OCI-LY7 (cell line): ENCODE measurements around the gene ZIC5. TPM values are rescaled to one million over a fixed set of nuclear protein-coding genes. Genes with fewer than 3 reads are reported as not detected.

ENCODE experiments used
- BruUV-seq: library from RNA; stranded (reverse); fragments of 400-500 nt; replicated peaks from 2 replicates; lab custom pipeline; 2021; lab: Mats Ljungman, UMichigan
- CTCF ChIA-PET: fragments of 300-600 bp; sonication (Branson Sonifier 250); formaldehyde crosslinking; loops from one replicate; lab custom pipeline; 2022; ENCODE audit warnings: antibody characterized with exemption; ENCODE audit not compliant: unreplicated experiment; lab: Charles Lee
- POLR2A ChIA-PET: fragments of 300-600 bp; sonication (Branson Sonifier 250); formaldehyde crosslinking; loops from one replicate; lab custom pipeline; 2022; ENCODE audit warnings: antibody characterized with exemption; lab: Charles Lee
- DNase-seq: peaks from one replicate; pipeline ENCODE4 v3.0.0-alpha.2; 2015; ENCODE audit warnings: low spot score
- H2AFZ ChIP-seq: fragments of 200-600 bp; sonication (generic), shearing (Covaris generic); 2 replicates; pipeline ENCODE4 v1.6.1; 2014; ENCODE audit warnings: mild to moderate bottlenecking, antibody characterized with exemption, low read length, moderate library complexity
- H3K27ac ChIP-seq: fragments of 200-600 bp; sonication (generic); 2 replicates; pipeline ENCODE4 v1.5.1; 2014; ENCODE audit warnings: mixed run types, low read depth, mild to moderate bottlenecking, moderate library complexity, low read length, inconsistent platforms; ENCODE audit not compliant: poor library complexity, severe bottlenecking
- H3K36me3 ChIP-seq: fragments of 200-600 bp; sonication (generic); 2 replicates; pipeline ENCODE4 v1.6.1; 2014; ENCODE audit warnings: mild to moderate bottlenecking, antibody characterized with exemption, low read length, moderate library complexity, mixed read lengths; ENCODE audit not compliant: insufficient read depth
- H3K4me1 ChIP-seq: fragments of 200-600 bp; sonication (generic); 2 replicates; pipeline ENCODE4 v1.5.1; 2014; ENCODE audit warnings: mild to moderate bottlenecking, low read length; ENCODE audit not compliant: insufficient read depth, poor library complexity, severe bottlenecking
- H3K4me2 ChIP-seq: fragments of 200-600 bp; sonication (generic); 2 replicates; pipeline ENCODE4 v1.6.1; 2014; ENCODE audit warnings: mild to moderate bottlenecking, low read length
- H3K4me3 ChIP-seq: fragments of 200-600 bp; sonication (generic); 2 replicates; pipeline ENCODE4 v1.5.1; 2014; ENCODE audit warnings: mild to moderate bottlenecking, low read depth, low read length; ENCODE audit not compliant: poor library complexity, severe bottlenecking
- H3K79me2 ChIP-seq: fragments of 200-600 bp; sonication (generic); 2 replicates; pipeline ENCODE4 v1.6.1; 2016; ENCODE audit warnings: low read depth, mild to moderate bottlenecking, low read length, moderate library complexity, mixed read lengths; ENCODE audit not compliant: insufficient read depth
- H3K9me2 ChIP-seq: fragments of 200-600 bp; sonication (generic); 2 replicates; pipeline ENCODE4 v1.6.1; 2016; ENCODE audit warnings: mild to moderate bottlenecking, low read length, mixed read lengths; ENCODE audit not compliant: insufficient read depth
- H3K9me3 ChIP-seq: fragments of 200-600 bp; sonication (generic); 2 replicates; pipeline ENCODE4 v1.6.1; 2014; ENCODE audit warnings: mild to moderate bottlenecking, mixed run types, low read length, mixed read lengths
- H4K20me1 ChIP-seq: fragments of 200-600 bp; sonication (generic); 2 replicates; pipeline ENCODE4 v1.6.1; 2014; ENCODE audit warnings: mild to moderate bottlenecking, antibody characterized with exemption, low read length, moderate library complexity, mixed read lengths; ENCODE audit not compliant: insufficient read depth
- CTCF ChIP-seq: fragments of 200-600 bp; sonication (generic); conservative IDR thresholded peaks from 2 replicates; pipeline ENCODE4 v1.5.1; 2014; ENCODE audit warnings: mild to moderate bottlenecking, antibody characterized with exemption, low read length, moderate library complexity, mixed read lengths
- EZH2phosphoT487 ChIP-seq: fragments of 200-600 bp; sonication (generic); IDR thresholded peaks from 2 replicates; pipeline ENCODE4 v1.6.1; 2018; ENCODE audit warnings: low read depth, borderline replicate concordance, mild to moderate bottlenecking, mixed run types, antibody characterized with exemption, low read length, moderate library complexity, mixed read lengths
- intact Hi-C: fragments of 100-400 bp; cut with micrococcal nuclease; formaldehyde crosslinking; loops from one replicate; pipeline ENCODE4 v1.10.0; 2022; ENCODE audit not compliant: unreplicated experiment
- total RNA-seq, 2 experiments: library from RNA; depleted of rRNA in 1 of 2; stranded (reverse); fragments of >200 nt in 1 of 2; shearing (Covaris generic) in 1 of 2; gene quantifications; 2 replicates each; pipeline ENCODE4 v1.2.3, GENCODE V29; 2014 to 2022

The ZIC5 gene
- total RNA-seq, 2 experiments from 2014 or later: not detected

- no peaks in the 10 kb centered on the region for H3K9me2 ChIP-seq
- DNase-seq: no peak
- BruUV-seq: no TSS peak
- H3K27ac ChIP-seq: no peak overlapping the region
- H3K4me2 ChIP-seq: no peak overlapping the region
- ChIA-PET CTCF (no interaction called here), POLR2A (interaction anchor here (0.6 kb wide), 1 partner anchor 356 kb away, joined by 4 read pairs; no protein-coding TSS in a partner anchor)
- H3K9me3 ChIP-seq: no peaks in the 10 kb centered on the region
- intact Hi-C loops: no loop called here
- TF ChIP-seq EZH2phosphoT487 (no peak), CTCF (no peak)
- H3K36me3 ChIP-seq: no peaks in the 10 kb centered on the region
- no peak overlapping the region for H2AFZ ChIP-seq
- no peaks in the 10 kb centered on the region for H4K20me1 ChIP-seq
- no peaks in the 10 kb centered on the region for H3K4me1 ChIP-seq
- no peaks in the 10 kb centered on the region for H3K79me2 ChIP-seq
- H3K4me3 ChIP-seq: no peak overlapping the region
These were observed 18.8 kb upstream of the ZIC5 start for GRCh38 chr13:99990126-99990977.

GRCh38 chr13:99989276-99990125 lies 17.9 kb upstream of the ZIC5 start:
- Histone ChIP-seq H3K27ac (no peak overlapping the region), H3K9me3 (no peaks in the 10 kb centered on the region), H3K36me3 (no peaks in the 10 kb centered on the region), H4K20me1 (no peaks in the 10 kb centered on the region), H3K79me2 (no peaks in the 10 kb centered on the region), H3K4me2 (no peak overlapping the region), H3K4me1 (no peaks in the 10 kb centered on the region), H2AFZ (no peak overlapping the region), H3K9me2 (no peaks in the 10 kb centered on the region), H3K4me3 (no peak overlapping the region)
- CTCF ChIA-PET: no interaction called here
- no peak for DNase-seq
- no TSS peak for BruUV-seq
- POLR2A ChIA-PET: interaction anchor here (0.6 kb wide), 1 partner anchor 357 kb away, joined by 4 read pairs; no protein-coding TSS in a partner anchor
- TF ChIP-seq CTCF (no peak), EZH2phosphoT487 (no peak)
- intact Hi-C loops: no loop called here
